HG02610 (cell line): ENCODE results near the gene ADAMTSL5.

Source experiments
- ATAC-seq: cut with Tn5 transposase; IDR thresholded peaks from one replicate; pipeline ENCODE4 v1.9.1; 2021; ENCODE audit warnings: mild to moderate bottlenecking, moderate library complexity; ENCODE audit not compliant: unreplicated experiment

ADAMTSL5 gene

GRCh38 chr19:1468274-1468820 lies 44.5 kb downstream of the ADAMTSL5 start:
- no peak for ATAC-seq

GRCh38 chr19:1467490-1468273 lies 45.1 kb downstream of the ADAMTSL5 start:
- no peak for ATAC-seq

GRCh38 chr19:1467215-1467489 lies 45.7 kb downstream of the ADAMTSL5 start:
- no peak for ATAC-seq

GRCh38 chr19:1466461-1467214 lies 46.2 kb downstream of the ADAMTSL5 start:
- no peak for ATAC-seq

GRCh38 chr19:1466018-1466460 lies 46.8 kb downstream of the ADAMTSL5 start:
- ATAC-seq, result no peak

GRCh38 chr19:1465191-1466016 lies 47.4 kb downstream of the ADAMTSL5 start:
- no peak for ATAC-seq

- ATAC-seq, result no peak
These were observed 51.0 kb downstream of the ADAMTSL5 start for GRCh38 chr19:1461862-1462261.

GRCh38 chr19:1460033-1460995 lies 52.5 kb downstream of the ADAMTSL5 start:
- ATAC-seq, result no peak

GRCh38 chr19:1459479-1459878 lies 53.3 kb downstream of the ADAMTSL5 start:
- no peak for ATAC-seq

GRCh38 chr19:1457892-1458291 lies 54.9 kb downstream of the ADAMTSL5 start:
- no peak for ATAC-seq

- ATAC-seq, result no peak
These were observed 55.6 kb downstream of the ADAMTSL5 start for GRCh38 chr19:1457031-1457739.

- no peak for ATAC-seq
These were observed 56.5 kb downstream of the ADAMTSL5 start for GRCh38 chr19:1456121-1456900.

GRCh38 chr19:1455336-1456120 lies 57.3 kb downstream of the ADAMTSL5 start:
- no peak for ATAC-seq
